Measurements from ENCODE around the gene WDR44.

Gene WDR44

GRCh38 chrX:118367338-118367737 lies 21.4 kb downstream of the WDR44 start:
- Histone ChIP-seq H3K36me3 (ENCODE audit: control insufficient read depth, insufficient read depth, low read length) (no peaks in the 10 kb centered on the region), H3K27me3 (replicated peaks; ENCODE audit: control insufficient read depth, insufficient read depth, low read length) (no peaks in the 10 kb centered on the region), H3K4me3 (replicated peaks; ENCODE audit: low read depth, low read length) (no peak overlapping the region)
- TF ChIP-seq, protein P1, sequence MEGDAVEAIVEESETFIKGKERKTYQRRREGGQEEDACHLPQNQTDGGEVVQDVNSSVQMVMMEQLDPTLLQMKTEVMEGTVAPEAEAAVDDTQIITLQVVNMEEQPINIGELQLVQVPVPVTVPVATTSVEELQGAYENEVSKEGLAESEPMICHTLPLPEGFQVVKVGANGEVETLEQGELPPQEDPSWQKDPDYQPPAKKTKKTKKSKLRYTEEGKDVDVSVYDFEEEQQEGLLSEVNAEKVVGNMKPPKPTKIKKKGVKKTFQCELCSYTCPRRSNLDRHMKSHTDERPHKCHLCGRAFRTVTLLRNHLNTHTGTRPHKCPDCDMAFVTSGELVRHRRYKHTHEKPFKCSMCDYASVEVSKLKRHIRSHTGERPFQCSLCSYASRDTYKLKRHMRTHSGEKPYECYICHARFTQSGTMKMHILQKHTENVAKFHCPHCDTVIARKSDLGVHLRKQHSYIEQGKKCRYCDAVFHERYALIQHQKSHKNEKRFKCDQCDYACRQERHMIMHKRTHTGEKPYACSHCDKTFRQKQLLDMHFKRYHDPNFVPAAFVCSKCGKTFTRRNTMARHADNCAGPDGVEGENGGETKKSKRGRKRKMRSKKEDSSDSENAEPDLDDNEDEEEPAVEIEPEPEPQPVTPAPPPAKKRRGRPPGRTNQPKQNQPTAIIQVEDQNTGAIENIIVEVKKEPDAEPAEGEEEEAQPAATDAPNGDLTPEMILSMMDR (IDR thresholded peaks at IDR 0.05; ENCODE audit: insufficient read depth, low read length, poor library complexity, severe bottlenecking): no peak
- no peak for DNase-seq (ENCODE audit: extremely low read depth, insufficient read length)

DNA sequence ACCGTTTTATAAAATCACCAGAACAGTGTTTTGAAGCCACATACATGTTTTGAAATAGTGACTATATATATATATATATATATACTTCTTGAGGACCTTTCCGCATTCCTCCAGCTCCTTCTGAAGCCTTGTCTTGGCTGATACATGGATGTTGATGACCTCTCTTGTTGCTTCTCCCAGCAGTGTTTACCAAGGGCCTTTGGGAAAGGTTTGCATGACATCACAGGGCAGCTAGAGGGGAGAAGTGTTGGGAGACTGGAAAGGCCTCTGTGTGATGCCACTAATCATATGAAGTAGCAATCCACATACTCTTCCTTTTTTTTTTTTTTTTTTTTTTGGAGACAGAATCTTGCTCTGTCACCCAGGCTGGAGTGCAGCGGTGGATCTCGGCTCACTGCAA lies 22.5 kb downstream of the WDR44 start:
- Histone ChIP-seq H3K36me3 (ENCODE audit: control insufficient read depth, insufficient read depth, low read length) (no peaks in the 10 kb centered on the region), H3K27me3 (replicated peaks; ENCODE audit: control insufficient read depth, insufficient read depth, low read length) (no peaks in the 10 kb centered on the region), H3K4me3 (replicated peaks; ENCODE audit: low read depth, low read length) (no peak overlapping the region)
- TF ChIP-seq, protein P1 (IDR thresholded peaks at IDR 0.05; ENCODE audit: insufficient read depth, low read length, poor library complexity, severe bottlenecking): no peak
- DNase-seq (ENCODE audit: extremely low read depth, insufficient read length): no peak

GRCh38 chrX:118370921-118371624 lies 25.2 kb downstream of the WDR44 start:
- TF ChIP-seq, protein P1 (IDR thresholded peaks at IDR 0.05; ENCODE audit: insufficient read depth, low read length, poor library complexity, severe bottlenecking): no peak
- no peaks in the 10 kb centered on the region for H3K27me3 ChIP-seq (replicated peaks; ENCODE audit: control insufficient read depth, insufficient read depth, low read length)
- DNase-seq (ENCODE audit: extremely low read depth, insufficient read length): no peak
- no peaks in the 10 kb centered on the region for H3K36me3 ChIP-seq (ENCODE audit: control insufficient read depth, insufficient read depth, low read length)
- H3K4me3 ChIP-seq (replicated peaks; ENCODE audit: low read depth, low read length): no peak overlapping the region

GRCh38 chrX:118373538-118373937 lies 27.6 kb downstream of the WDR44 start:
- H3K27me3 ChIP-seq (replicated peaks; ENCODE audit: control insufficient read depth, insufficient read depth, low read length): no peaks in the 10 kb centered on the region
- no peaks in the 10 kb centered on the region for H3K36me3 ChIP-seq (ENCODE audit: control insufficient read depth, insufficient read depth, low read length)
- TF ChIP-seq, protein P1 (IDR thresholded peaks at IDR 0.05; ENCODE audit: insufficient read depth, low read length, poor library complexity, severe bottlenecking): no peak
- no peak for DNase-seq (ENCODE audit: extremely low read depth, insufficient read length)
- H3K4me3 ChIP-seq (replicated peaks; ENCODE audit: low read depth, low read length): no peak overlapping the region

- no peak overlapping the region for H3K4me3 ChIP-seq (replicated peaks; ENCODE audit: low read depth, low read length)
- H3K36me3 ChIP-seq (ENCODE audit: control insufficient read depth, insufficient read depth, low read length): no peaks in the 10 kb centered on the region; the same call in 1 of the 2 replicates
- DNase-seq (ENCODE audit: extremely low read depth, insufficient read length): no peak
- TF ChIP-seq, protein P1 (IDR thresholded peaks at IDR 0.05; ENCODE audit: insufficient read depth, low read length, poor library complexity, severe bottlenecking): no peak
- no peaks in the 10 kb centered on the region for H3K27me3 ChIP-seq (replicated peaks; ENCODE audit: control insufficient read depth, insufficient read depth, low read length)
Observed at GRCh38 chrX:118383120-118383519, 37.2 kb downstream of the WDR44 start.
